Keratinocyte (primary cell): ENCODE data around the gene AGAP1. TPM values are rescaled to one million over a fixed set of nuclear protein-coding genes. Genes with fewer than 3 reads are reported as not detected.

Source experiments
- DNase-seq: peaks from one replicate; pipeline ENCODE4 v3.0.0-alpha.2; 2011; ENCODE audit warnings: low read depth, missing footprints, low spot score
- FAIRE-seq: peaks from 2 replicates; lab custom pipeline; 2011; peaks lifted over from hg19 to GRCh38; lab: Jason Lieb, UNC
- H2AFZ ChIP-seq: 2 replicates; pipeline ENCODE4 v1.6.0; 2012; ENCODE audit warnings: low read length, control low read depth, inconsistent platforms; ENCODE audit not compliant: control insufficient read depth
- H3K27ac ChIP-seq: 2 replicates; pipeline ENCODE4 v1.5.1; 2011; ENCODE audit warnings: low read length; ENCODE audit not compliant: control insufficient read depth, insufficient read depth
- H3K27me3 ChIP-seq: 3 replicates; pipeline ENCODE4 v1.6.0; 2011; ENCODE audit warnings: low read length; ENCODE audit not compliant: control insufficient read depth, insufficient read depth; ENCODE audit errors: extremely low read depth
- H3K36me3 ChIP-seq, 2 experiments: 2 replicates in 1 of 2; 3 replicates in 1 of 2; pipeline ENCODE4 v1.5.1; 2011; ENCODE audit warnings: low read length in 2 of 2, mild to moderate bottlenecking in 1 of 2; ENCODE audit not compliant: control insufficient read depth in 2 of 2, insufficient read depth in 2 of 2; ENCODE audit errors: extremely low read depth in 1 of 2
- H3K4me1 ChIP-seq: 3 replicates; pipeline ENCODE4 v1.5.1; 2011; ENCODE audit warnings: low read length; ENCODE audit not compliant: control insufficient read depth, insufficient read depth; ENCODE audit errors: extremely low read depth
- H3K4me2 ChIP-seq: 3 replicates; pipeline ENCODE4 v1.6.0; 2011; ENCODE audit warnings: low read depth, low read length; ENCODE audit not compliant: control insufficient read depth, insufficient read depth; ENCODE audit errors: extremely low read depth
- H3K4me3 ChIP-seq, 3 experiments: fragments of 200-600 bp in 1 of 3; sonication (generic) in 1 of 3; 2 replicates in 2 of 3; 3 replicates in 1 of 3; pipeline ENCODE4 v1.5.1; 2011 to 2016; ENCODE audit warnings: low read length in 3 of 3, mild to moderate bottlenecking in 3 of 3, control low read depth in 2 of 3, inconsistent platforms in 1 of 3, low read depth in 1 of 3, mixed read lengths in 1 of 3, mixed run types in 1 of 3, moderate library complexity in 1 of 3; ENCODE audit not compliant: control insufficient read depth in 2 of 3, insufficient read depth in 2 of 3; ENCODE audit errors: extremely low read depth in 1 of 3
- H3K79me2 ChIP-seq: 2 replicates; pipeline ENCODE4 v1.6.0; 2012; ENCODE audit warnings: low read length; ENCODE audit not compliant: control insufficient read depth, insufficient read depth
- H3K9ac ChIP-seq: 3 replicates; pipeline ENCODE4 v1.6.0; 2011; ENCODE audit warnings: low read length; ENCODE audit not compliant: control insufficient read depth, insufficient read depth; ENCODE audit errors: extremely low read depth
- H3K9me1 ChIP-seq: 3 replicates; pipeline ENCODE4 v1.6.0; 2011; ENCODE audit warnings: low read length; ENCODE audit not compliant: control insufficient read depth, insufficient read depth; ENCODE audit errors: extremely low read depth
- H3K9me3 ChIP-seq: 2 replicates; pipeline ENCODE4 v1.5.1; 2012; ENCODE audit warnings: low read depth, low read length; ENCODE audit not compliant: control insufficient read depth
- H4K20me1 ChIP-seq: 3 replicates; pipeline ENCODE4 v1.6.0; 2011; ENCODE audit warnings: low read length; ENCODE audit not compliant: control insufficient read depth, insufficient read depth; ENCODE audit errors: extremely low read depth
- CTCF ChIP-seq, 3 experiments: IDR thresholded peaks in 1 of 3; conservative IDR thresholded peaks in 1 of 3; optimal IDR thresholded peaks in 1 of 3; 2 replicates in 2 of 3; 3 replicates in 1 of 3; pipeline versions ENCODE3 to v1.5.1; 2011; ENCODE audit warnings: low read length in 3 of 3, mild to moderate bottlenecking in 3 of 3, moderate library complexity in 2 of 3, control low read depth in 1 of 3, inconsistent platforms in 1 of 3; ENCODE audit not compliant: insufficient read depth in 2 of 3; ENCODE audit errors: extremely low read depth in 1 of 3
- EZH2 ChIP-seq: IDR thresholded peaks from one replicate; pipeline ENCODE4 v1.6.1; 2012; ENCODE audit warnings: inconsistent platforms, mild to moderate bottlenecking, low read length, moderate library complexity
- dilution Hi-C: fragments of 300-500 bp; cut with MboI; formaldehyde crosslinking; loops from one replicate; pipeline ENCODE4 v1.7.0; 2020; ENCODE audit warnings: low sequenced_read_pairs; ENCODE audit not compliant: extremely low pct_ligation_motif_present
- polyA plus RNA-seq, 5 experiments: library from polyadenylated mRNA; depleted of rRNA in 3 of 5; stranded (reverse) in 3 of 5; stranded (forward) in 1 of 5; unstranded in 1 of 5; fragments of >200 nt; gene quantifications; 1 replicate in 1 of 5; 2 replicates in 3 of 5; 3 replicates in 1 of 5; pipeline versions ENCODE4 v1.2.1 to v1.2.3, GENCODE V29; 2011 to 2012; ENCODE audit warnings: missing spikeins in 2 of 5, low read depth in 1 of 5, low replicate concordance in 1 of 5

Gene AGAP1
- polyA plus RNA-seq, 1 donor (not counting 4 experiments of a cell fraction or from before 2014, with no cell fraction given) = 12.6 TPM

GRCh38 chr2:235453605-235454151, 40.2 kb upstream of the AGAP1 start:
- no peak overlapping the region for H3K27ac ChIP-seq
- dilution Hi-C loops = no loop called here
- H3K36me3 ChIP-seq = no peaks in the 10 kb centered on the region
- H3K4me2 ChIP-seq = no peak overlapping the region
- no peaks in the 10 kb centered on the region for H3K9me1 ChIP-seq
- no peak overlapping the region for H3K9ac ChIP-seq
- no peak overlapping the region for H2AFZ ChIP-seq
- H3K79me2 ChIP-seq = no peaks in the 10 kb centered on the region
- H3K9me3 ChIP-seq = no peaks in the 10 kb centered on the region
- TF ChIP-seq CTCF (optimal IDR thresholded peaks at IDR 0.05 in 1 of 3, IDR thresholded peaks at IDR 0.05 in 1 of 3, conservative IDR thresholded peaks at IDR 0.05 in 1 of 3; ENCODE audit: extremely low read depth in 1 of 3, insufficient read depth in 2 of 3, low read length in 3 of 3) (no peak), EZH2 (no peak)
- no peaks in the 10 kb centered on the region for H3K4me1 ChIP-seq
- no peaks in the 10 kb centered on the region for H4K20me1 ChIP-seq
- no peak overlapping the region for H3K4me3 ChIP-seq
- FAIRE-seq = no peak
- peaks cover 10% of the 10 kb centered on the region for H3K27me3 ChIP-seq
- no peak for DNase-seq

- Histone ChIP-seq H4K20me1 (no peaks in the 10 kb centered on the region), H3K4me2 (no peak overlapping the region), H3K4me1 (no peaks in the 10 kb centered on the region), H3K9me1 (no peaks in the 10 kb centered on the region), H3K27me3 (peaks cover 6% of the 10 kb centered on the region), H3K36me3 (no peaks in the 10 kb centered on the region), H3K79me2 (no peaks in the 10 kb centered on the region), H3K9me3 (no peaks in the 10 kb centered on the region), H2AFZ (no peak overlapping the region), H3K4me3 (no peak overlapping the region), H3K27ac (no peak overlapping the region), H3K9ac (no peak overlapping the region)
- DNase-seq (no peak), FAIRE-seq (no peak)
- TF ChIP-seq EZH2 = no peak
- no peak for TF ChIP-seq CTCF (optimal IDR thresholded peaks at IDR 0.05 in 1 of 3, IDR thresholded peaks at IDR 0.05 in 1 of 3, conservative IDR thresholded peaks at IDR 0.05 in 1 of 3; ENCODE audit: extremely low read depth in 1 of 3, insufficient read depth in 2 of 3, low read length in 3 of 3)
- dilution Hi-C loops = no loop called here
These were observed 35.0 kb upstream of the AGAP1 start for GRCh38 chr2:235458839-235459273.
